GM21423 (cell line): ENCODE results near the gene ZNF610.
A peak's percentile ranks its signal among the peaks of the same experiment; 100 is the strongest.
"Not testable (repeated sequence)": the region's sequence is repeated elsewhere in the genome, so short reads cannot be mapped to it uniquely, and the experiment has no call there.

Experiments used
- ATAC-seq: cut with Tn5 transposase; IDR thresholded peaks from one replicate; pipeline ENCODE4 v1.9.1; 2021; ENCODE audit warnings: mild to moderate bottlenecking, moderate library complexity; ENCODE audit not compliant: unreplicated experiment

Gene ZNF610

GRCh38 chr19:52336117-52336790 is at the start of gene ZNF610:
Gene ZNF610 (plus strand): TSS chr19:52336243. CDS start chr19:52349173, 12,930 bp downstream.
- ATAC-seq: peak; percentile 81

GRCh38 chr19:52286256-52286655 is 49.8 kb upstream of the ZNF610 start:
- no peak for ATAC-seq

GRCh38 chr19:52291781-52292180 is 44.3 kb upstream of the ZNF610 start:
- ATAC-seq: no peak

- not testable (repeated sequence) for ATAC-seq
Observed at GRCh38 chr19:52292946-52293345, 43.1 kb upstream of the ZNF610 start.

- peak; percentile 8 for ATAC-seq
Observed at GRCh38 chr19:52296400-52296772, 39.7 kb upstream of the ZNF610 start.

- ATAC-seq: peak; percentile 66
Observed at GRCh38 chr19:52296773-52297600, 39.1 kb upstream of the ZNF610 start, which contains the start of gene ZNF480. Gene ZNF480 (plus strand): TSS chr19:52297169. CDS start chr19:52300413, 3,244 bp downstream.

GRCh38 chr19:52297601-52298364 is 38.3 kb upstream of the ZNF610 start:
- ATAC-seq: peak; percentile 15

- no peak for ATAC-seq
Observed at GRCh38 chr19:52307275-52307674, 28.8 kb upstream of the ZNF610 start.

GRCh38 chr19:52322429-52322828 is 13.6 kb upstream of the ZNF610 start:
- ATAC-seq: no peak

- ATAC-seq: no peak
Observed at GRCh38 chr19:52331757-52332156, 4.3 kb upstream of the ZNF610 start.

GRCh38 chr19:52335768-52336116 is 301 bp upstream of the ZNF610 start:
- ATAC-seq: peak; percentile 24

GRCh38 chr19:52336791-52337381 is 843 bp downstream of the ZNF610 start:
- ATAC-seq: no peak

- ATAC-seq: not testable (repeated sequence)
Observed at GRCh38 chr19:52339022-52339421, 3.0 kb downstream of the ZNF610 start.

GRCh38 chr19:52343548-52343947 is 7.5 kb downstream of the ZNF610 start:
- ATAC-seq: no peak

- no peak for ATAC-seq
Observed at GRCh38 chr19:52345162-52345561, 9.1 kb downstream of the ZNF610 start.

- no peak for ATAC-seq
Observed at GRCh38 chr19:52351512-52351911, 15.5 kb downstream of the ZNF610 start.

GRCh38 chr19:52366414-52366824 is 30.4 kb downstream of the ZNF610 start:
- ATAC-seq: no peak

- ATAC-seq: peak; percentile 89
Observed at GRCh38 chr19:52369559-52370340, 33.7 kb downstream of the ZNF610 start, which contains the start of gene ZNF880. Gene ZNF880 (plus strand): TSS chr19:52369923. CDS start chr19:52369966, 43 bp downstream.

- ATAC-seq: no peak
Observed at GRCh38 chr19:52370341-52370710, 34.3 kb downstream of the ZNF610 start.

GRCh38 chr19:52391135-52391534 is 55.1 kb downstream of the ZNF610 start:
- ATAC-seq: no peak
